ENCODE results near the gene B3GALT6.

DNA sequence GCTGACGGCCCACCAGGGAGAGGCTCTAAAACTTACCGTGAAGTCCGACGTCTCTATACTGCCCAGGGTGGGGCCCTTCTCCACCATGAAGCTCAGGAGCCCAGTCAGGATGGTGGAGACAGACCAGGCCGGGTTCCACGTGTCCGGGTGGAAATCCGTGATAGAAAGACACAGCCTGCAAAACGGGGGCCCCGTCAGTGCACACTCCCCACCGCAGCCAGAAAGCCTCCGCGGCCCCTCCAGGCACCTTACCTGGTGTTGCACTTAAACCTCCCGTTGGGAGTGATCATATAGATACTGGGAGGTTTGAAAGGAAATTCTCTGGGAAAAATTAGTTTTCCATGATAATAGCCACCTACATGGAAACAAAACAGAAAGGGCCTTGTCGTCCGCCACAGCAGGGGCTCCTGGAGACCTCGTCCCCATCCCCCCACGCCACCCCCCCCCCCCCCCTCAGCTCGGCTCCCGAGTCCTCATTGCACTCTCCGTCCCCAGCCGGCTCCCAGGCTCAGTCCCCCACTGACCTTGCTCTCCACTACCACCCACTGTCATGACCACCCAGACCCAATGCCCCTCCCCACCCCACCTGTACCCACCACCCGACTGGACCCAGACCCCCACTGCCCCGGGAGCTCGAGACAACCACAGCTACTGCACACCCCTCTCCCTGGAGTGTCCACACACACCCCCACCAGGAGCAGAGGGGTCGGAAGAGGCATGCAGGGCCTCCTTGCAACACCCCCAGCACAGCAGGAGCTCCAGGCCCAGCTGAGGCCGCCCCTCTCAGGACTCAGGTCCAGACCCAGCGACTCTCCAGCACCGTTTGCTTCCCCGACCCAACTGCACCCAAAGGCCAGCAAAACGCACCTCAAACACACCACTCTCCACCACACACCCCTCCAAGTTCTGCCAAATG lies 25.2 kb downstream of the B3GALT6 start:
- TF ChIP-seq EZH2phosphoT487 (IDR thresholded peaks at IDR 0.05; ENCODE audit: low read length) = no peak
- TF ChIP-seq CTCF (IDR thresholded peaks at IDR 0.05; ENCODE audit: low read length) = no peak
- TF ChIP-seq EZH2 (optimal IDR thresholded peaks at IDR 0.05; ENCODE audit: low read depth, low read length) = no peak
